Memory B cell (primary cell): Measurements from ENCODE around the gene RIPK4.
"Not testable (repeated sequence)": the region's sequence is repeated elsewhere in the genome, so short reads cannot be mapped to it uniquely, and the experiment has no call there.

Experiments
- ATAC-seq: fragments of 150-1000 bp; cut with Tn5 transposase; 2 replicates; pipeline ENCODE4 v1.10.0; 2021; ENCODE audit warnings: low read depth, mild to moderate bottlenecking, moderate library complexity
- DNase-seq, 2 donors: peaks; one replicate each; pipeline ENCODE4 v3.0.0; 2022; ENCODE audit warnings: low spot score in 2 of 2
- H3K27ac Mint-ChIP-seq: one replicate; pipeline ENCODE4 v1.8.0; 2022; ENCODE audit warnings: mild to moderate bottlenecking, moderate library complexity, mixed read lengths
- H3K27me3 Mint-ChIP-seq: one replicate; pipeline ENCODE4 v1.8.0; 2022; ENCODE audit warnings: mixed read lengths
- H3K36me3 Mint-ChIP-seq: one replicate; pipeline ENCODE4 v1.8.0; 2022; ENCODE audit warnings: mild to moderate bottlenecking, mixed read lengths
- H3K4me1 Mint-ChIP-seq: one replicate; pipeline ENCODE4 v1.8.0; 2022; ENCODE audit warnings: mixed read lengths
- H3K4me3 Mint-ChIP-seq: one replicate; pipeline ENCODE4 v1.8.0; 2022; ENCODE audit warnings: mild to moderate bottlenecking, moderate library complexity, mixed read lengths
- H3K9me3 Mint-ChIP-seq: one replicate; pipeline ENCODE4 v1.8.0; 2022; ENCODE audit warnings: mixed read lengths

The RIPK4 gene

GRCh38 chr21:41719691-41720090 is 47.2 kb downstream of the RIPK4 start:
- H3K4me3 Mint-ChIP-seq = no peak overlapping the region
- DNase-seq = no peak
- no peaks in the 10 kb centered on the region for H3K36me3 Mint-ChIP-seq
- ATAC-seq = no peak
- H3K27ac Mint-ChIP-seq = no peak overlapping the region
- H3K9me3 Mint-ChIP-seq = no peaks in the 10 kb centered on the region
- H3K4me1 Mint-ChIP-seq = peaks cover 3% of the 10 kb centered on the region
- H3K27me3 Mint-ChIP-seq = peaks cover 26% of the 10 kb centered on the region

- DNase-seq (no peak), ATAC-seq (no peak)
- peaks cover 23% of the 10 kb centered on the region for H3K27me3 Mint-ChIP-seq
- no peak overlapping the region for H3K4me3 Mint-ChIP-seq
- H3K9me3 Mint-ChIP-seq = no peaks in the 10 kb centered on the region
- H3K36me3 Mint-ChIP-seq = no peaks in the 10 kb centered on the region
- peaks cover 3% of the 10 kb centered on the region for H3K4me1 Mint-ChIP-seq
- no peak overlapping the region for H3K27ac Mint-ChIP-seq
Measured at GRCh38 chr21:41717573-41718330, 49.1 kb downstream of the RIPK4 start.

GRCh38 chr21:41716751-41717150 is 50.1 kb downstream of the RIPK4 start:
- no peak overlapping the region for H3K27ac Mint-ChIP-seq
- DNase-seq (no peak), ATAC-seq (no peak)
- no peak overlapping the region for H3K4me3 Mint-ChIP-seq
- H3K9me3 Mint-ChIP-seq = no peaks in the 10 kb centered on the region
- peaks cover 3% of the 10 kb centered on the region for H3K4me1 Mint-ChIP-seq
- H3K36me3 Mint-ChIP-seq = no peaks in the 10 kb centered on the region
- H3K27me3 Mint-ChIP-seq = peaks cover 17% of the 10 kb centered on the region

GRCh38 chr21:41715649-41716281 is 51.1 kb downstream of the RIPK4 start:
- Mint-ChIP-seq H3K27ac (no peak overlapping the region), H3K9me3 (no peaks in the 10 kb centered on the region), H3K4me3 (no peak overlapping the region), H3K27me3 (peaks cover 22% of the 10 kb centered on the region), H3K36me3 (no peaks in the 10 kb centered on the region), H3K4me1 (peaks cover 3% of the 10 kb centered on the region)
- DNase-seq (no peak), ATAC-seq (no peak)

GRCh38 chr21:41714299-41714865 is 52.5 kb downstream of the RIPK4 start:
- not testable (repeated sequence) for H3K4me3 Mint-ChIP-seq, H3K9me3 Mint-ChIP-seq, H3K4me1 Mint-ChIP-seq, DNase-seq, H3K36me3 Mint-ChIP-seq, ATAC-seq, H3K27ac Mint-ChIP-seq
- peaks cover 20% of the 10 kb centered on the region for H3K27me3 Mint-ChIP-seq

- peaks cover 3% of the 10 kb centered on the region for H3K4me1 Mint-ChIP-seq
- DNase-seq = no peak
- H3K27me3 Mint-ChIP-seq = peaks cover 25% of the 10 kb centered on the region
Measured at GRCh38 chr21:41713495-41714281, 53.2 kb downstream of the RIPK4 start.

GRCh38 chr21:41712730-41713129 is 54.1 kb downstream of the RIPK4 start:
- DNase-seq = no peak
- no peak overlapping the region for H3K27ac Mint-ChIP-seq
- no peak for ATAC-seq
- no peaks in the 10 kb centered on the region for H3K36me3 Mint-ChIP-seq
- peaks cover 25% of the 10 kb centered on the region for H3K27me3 Mint-ChIP-seq
- H3K9me3 Mint-ChIP-seq = no peaks in the 10 kb centered on the region
- no peaks in the 10 kb centered on the region for H3K4me1 Mint-ChIP-seq
- no peak overlapping the region for H3K4me3 Mint-ChIP-seq

More at GRCh38 chr21:41713495-41714281, 53.2 kb downstream of the RIPK4 start:
- Mint-ChIP-seq H3K9me3 (no peaks in the 10 kb centered on the region), H3K27ac (no peak overlapping the region), H3K36me3 (no peaks in the 10 kb centered on the region), H3K4me3 (no peak overlapping the region)
- ATAC-seq = no peak

- peaks cover 2% of the 10 kb centered on the region for H3K9me3 Mint-ChIP-seq
- DNase-seq = no peak
- H3K4me1 Mint-ChIP-seq = no peaks in the 10 kb centered on the region
- no peak overlapping the region for H3K27ac Mint-ChIP-seq
- peaks cover 27% of the 10 kb centered on the region for H3K27me3 Mint-ChIP-seq
- no peak overlapping the region for H3K4me3 Mint-ChIP-seq
- ATAC-seq = no peak
- H3K36me3 Mint-ChIP-seq = no peaks in the 10 kb centered on the region
Measured at GRCh38 chr21:41712201-41712600, 54.7 kb downstream of the RIPK4 start.

- Mint-ChIP-seq H3K36me3 (peaks cover 2% of the 10 kb centered on the region), H3K4me3 (no peak overlapping the region), H3K27ac (no peak overlapping the region), H3K4me1 (no peaks in the 10 kb centered on the region), H3K9me3 (peaks cover 6% of the 10 kb centered on the region), H3K27me3 (peaks cover 28% of the 10 kb centered on the region)
- DNase-seq = no peak
- ATAC-seq = no peak
Measured at GRCh38 chr21:41711416-41712007, 55.3 kb downstream of the RIPK4 start.

- ATAC-seq (no peak), DNase-seq (no peak)
- Mint-ChIP-seq H3K9me3 (peaks cover 7% of the 10 kb centered on the region), H3K27ac (no peak overlapping the region), H3K4me1 (no peaks in the 10 kb centered on the region), H3K4me3 (no peak overlapping the region), H3K27me3 (peaks cover 24% of the 10 kb centered on the region), H3K36me3 (peaks cover 2% of the 10 kb centered on the region)
Measured at GRCh38 chr21:41710823-41711160, 56.1 kb downstream of the RIPK4 start.

- Mint-ChIP-seq H3K27ac (no peak overlapping the region), H3K36me3 (peaks cover 2% of the 10 kb centered on the region), H3K9me3 (peaks cover 7% of the 10 kb centered on the region), H3K4me3 (no peak overlapping the region), H3K27me3 (peaks cover 24% of the 10 kb centered on the region), H3K4me1 (no peaks in the 10 kb centered on the region)
- no peak for DNase-seq
- no peak for ATAC-seq
Measured at GRCh38 chr21:41709965-41710822, 56.7 kb downstream of the RIPK4 start.

GRCh38 chr21:41709166-41709565 is 57.7 kb downstream of the RIPK4 start:
- H3K4me1 Mint-ChIP-seq = no peaks in the 10 kb centered on the region
- DNase-seq = no peak
- no peak overlapping the region for H3K4me3 Mint-ChIP-seq
- peaks cover 7% of the 10 kb centered on the region for H3K9me3 Mint-ChIP-seq
- peaks cover 21% of the 10 kb centered on the region for H3K27me3 Mint-ChIP-seq
- peaks cover 2% of the 10 kb centered on the region for H3K36me3 Mint-ChIP-seq
- no peak overlapping the region for H3K27ac Mint-ChIP-seq
- ATAC-seq = no peak

- H3K4me3 Mint-ChIP-seq = no peak overlapping the region
- no peaks in the 10 kb centered on the region for H3K4me1 Mint-ChIP-seq
- peaks cover 26% of the 10 kb centered on the region for H3K27me3 Mint-ChIP-seq
- peaks cover 7% of the 10 kb centered on the region for H3K9me3 Mint-ChIP-seq
- ATAC-seq = no peak
- no peak for DNase-seq
- no peak overlapping the region for H3K27ac Mint-ChIP-seq
- peaks cover 2% of the 10 kb centered on the region for H3K36me3 Mint-ChIP-seq
Measured at GRCh38 chr21:41707960-41708330, 58.9 kb downstream of the RIPK4 start.
